ENCODE measurements around the gene ZEB1.
"Not testable (repeated sequence)": the region's sequence is repeated elsewhere in the genome, so short reads cannot be mapped to it uniquely, and the experiment has no call there.

Gene ZEB1

GRCh38 chr10:31318382-31318853, 598 bp upstream of the ZEB1 start:
- DNase-seq (ENCODE audit: low spot score), result peak; percentile 61

- peak; percentile 31 for DNase-seq (ENCODE audit: low spot score)
Measured at GRCh38 chr10:31319602-31320549, 860 bp downstream of the ZEB1 start.

- peak; percentile 40 for DNase-seq (ENCODE audit: low spot score)
Measured at GRCh38 chr10:31320550-31321211, 1.7 kb downstream of the ZEB1 start.

- DNase-seq (ENCODE audit: low spot score), result no peak
Measured at GRCh38 chr10:31321396-31321941, 2.5 kb downstream of the ZEB1 start.

DNA sequence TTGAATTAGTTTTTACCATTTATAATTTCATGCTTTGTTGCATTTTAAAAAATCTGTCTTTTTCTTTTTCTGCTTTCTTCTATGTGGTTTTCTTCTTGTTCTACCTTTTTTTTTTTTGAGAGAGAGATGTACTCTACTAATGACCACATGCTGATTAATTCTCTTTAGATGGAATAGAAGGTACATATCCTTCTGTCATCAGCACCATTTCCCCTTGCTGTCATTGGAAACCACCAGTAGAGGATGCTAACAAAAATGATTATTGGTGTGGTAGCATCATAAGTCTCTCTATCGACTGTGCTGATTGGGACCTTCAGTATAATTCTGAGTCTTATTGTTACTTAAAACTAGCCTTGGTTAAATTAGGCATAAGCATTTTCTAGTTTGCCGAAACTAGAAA, 3.6 kb downstream of the ZEB1 start:
- no peak for DNase-seq (ENCODE audit: low spot score)

DNA sequence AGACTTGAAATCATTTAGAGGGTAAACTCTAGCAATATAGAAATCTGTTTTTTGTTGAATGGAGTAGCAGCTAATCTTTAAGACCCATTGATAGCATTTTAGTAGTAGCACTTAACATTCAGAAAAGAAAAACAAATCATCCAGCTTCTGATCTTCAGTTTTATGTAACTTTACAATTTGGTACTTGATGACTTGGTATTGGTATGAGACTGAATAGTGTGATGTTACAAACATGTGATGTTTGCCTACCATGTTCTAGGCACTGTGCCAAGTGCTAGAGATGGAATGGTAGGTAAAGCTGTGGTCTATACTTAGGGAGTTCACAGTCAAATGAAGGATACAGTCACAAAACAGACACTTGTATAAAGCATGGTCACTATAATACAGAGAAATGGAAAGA, 21.3 kb downstream of the ZEB1 start:
- DNase-seq (ENCODE audit: low spot score), result no peak

DNA sequence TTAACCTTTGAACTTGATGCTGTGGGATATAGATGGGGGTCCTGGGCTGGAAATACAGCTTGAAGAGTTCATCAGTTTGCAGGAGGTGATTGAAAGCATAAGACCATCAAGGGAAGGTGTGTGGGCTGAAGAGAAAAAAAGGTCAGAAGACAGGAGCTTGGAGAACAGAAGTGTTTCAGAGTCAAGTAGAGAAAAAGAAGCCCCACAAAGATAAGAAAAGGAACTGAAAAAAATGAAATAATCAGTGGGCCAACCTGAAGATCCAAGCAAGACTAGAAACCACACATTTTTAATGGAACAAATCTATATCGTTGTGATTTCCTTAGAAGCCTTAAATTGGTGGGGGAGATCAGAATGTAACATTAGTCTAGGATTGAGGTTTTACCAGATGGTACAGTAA, 22.5 kb downstream of the ZEB1 start:
- DNase-seq (ENCODE audit: low spot score), result no peak

- no peak for DNase-seq (ENCODE audit: low spot score)
Measured at GRCh38 chr10:31343009-31343408, 24.0 kb downstream of the ZEB1 start.

GRCh38 chr10:31343551-31343950, 24.5 kb downstream of the ZEB1 start:
- no peak for DNase-seq (ENCODE audit: low spot score)

DNA sequence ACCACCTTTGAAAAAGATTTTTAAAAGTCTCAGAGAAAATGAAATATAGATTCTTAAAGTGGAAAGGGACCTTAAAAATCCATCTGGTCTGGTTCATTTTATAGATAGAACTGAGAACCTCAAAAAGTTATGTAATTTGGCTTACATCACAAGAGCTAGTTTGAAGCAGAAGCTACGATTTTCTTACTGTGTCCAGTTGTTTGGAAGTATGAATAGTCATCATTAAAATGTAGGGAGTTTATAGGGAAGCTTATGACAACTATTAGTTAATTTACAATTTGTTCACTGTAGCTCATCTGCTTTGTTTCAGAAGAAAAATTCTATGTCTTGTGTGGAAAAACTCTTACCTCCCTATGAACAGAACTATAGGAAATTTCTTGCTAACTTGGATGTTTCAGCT, 26.9 kb downstream of the ZEB1 start:
- DNase-seq (ENCODE audit: low spot score), result peak; percentile 6

GRCh38 chr10:31346953-31347352, 27.9 kb downstream of the ZEB1 start:
- no peak for DNase-seq (ENCODE audit: low spot score)

DNA sequence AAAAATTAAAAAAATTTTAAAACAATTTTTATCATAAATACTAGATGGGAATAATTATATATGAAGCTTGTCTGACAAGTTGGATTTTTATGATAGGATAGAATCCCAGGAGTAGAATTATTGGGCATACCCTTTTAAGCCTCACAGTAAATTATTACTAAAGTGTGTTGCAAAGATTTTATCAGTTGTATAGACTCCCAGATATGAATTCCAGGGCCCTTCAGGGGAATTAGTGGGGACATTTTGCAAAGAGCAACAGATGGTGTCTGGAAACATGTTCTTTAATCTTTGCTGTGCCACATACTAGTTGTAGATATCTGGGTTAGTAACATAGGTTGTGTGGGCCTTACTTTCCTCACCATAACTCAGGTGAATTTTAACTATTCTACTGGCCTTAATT, 28.7 kb downstream of the ZEB1 start:
- no peak for DNase-seq (ENCODE audit: low spot score)

DNA sequence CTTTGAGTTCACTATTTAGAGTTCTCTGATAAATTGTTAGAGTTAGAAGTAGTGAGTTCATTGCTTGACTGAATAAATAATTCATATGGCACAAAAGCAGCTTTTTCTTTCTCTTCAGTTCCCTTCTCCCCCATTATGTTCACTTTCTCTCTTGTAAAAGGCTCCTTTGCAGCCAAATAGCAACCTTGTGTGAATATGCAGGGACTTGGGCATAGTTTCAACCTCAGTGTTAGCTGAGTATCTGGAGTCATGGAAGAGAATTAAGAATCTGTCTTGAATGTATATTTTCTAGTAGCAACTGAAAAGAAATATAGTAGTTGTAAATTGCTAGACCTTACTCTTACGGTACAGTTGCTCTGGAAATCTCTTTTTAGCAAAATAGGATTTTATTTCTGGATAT, 31.9 kb downstream of the ZEB1 start:
- no peak for DNase-seq (ENCODE audit: low spot score)

- DNase-seq (ENCODE audit: low spot score), result no peak
Measured at GRCh38 chr10:31352436-31353226, 33.6 kb downstream of the ZEB1 start.

DNA sequence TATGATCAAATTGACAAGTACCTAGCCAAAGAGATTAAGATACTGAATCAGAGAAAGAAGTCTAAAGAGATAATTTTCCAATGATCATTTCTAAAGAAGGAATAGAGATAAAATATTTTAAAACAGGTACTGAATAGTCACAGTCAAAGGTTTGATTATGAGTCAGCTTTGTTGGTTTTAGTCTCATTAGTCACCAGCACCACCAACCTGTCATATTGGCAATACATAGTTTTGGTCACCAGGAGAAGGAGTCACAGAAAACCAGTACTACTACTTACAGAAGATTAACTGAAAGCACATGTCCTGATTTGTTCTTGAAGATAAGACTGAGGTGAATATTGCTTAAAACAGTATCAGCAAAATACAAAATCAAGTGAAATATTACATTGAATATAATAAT, 34.6 kb downstream of the ZEB1 start:
- peak; percentile 29 for DNase-seq (ENCODE audit: low spot score)

DNA sequence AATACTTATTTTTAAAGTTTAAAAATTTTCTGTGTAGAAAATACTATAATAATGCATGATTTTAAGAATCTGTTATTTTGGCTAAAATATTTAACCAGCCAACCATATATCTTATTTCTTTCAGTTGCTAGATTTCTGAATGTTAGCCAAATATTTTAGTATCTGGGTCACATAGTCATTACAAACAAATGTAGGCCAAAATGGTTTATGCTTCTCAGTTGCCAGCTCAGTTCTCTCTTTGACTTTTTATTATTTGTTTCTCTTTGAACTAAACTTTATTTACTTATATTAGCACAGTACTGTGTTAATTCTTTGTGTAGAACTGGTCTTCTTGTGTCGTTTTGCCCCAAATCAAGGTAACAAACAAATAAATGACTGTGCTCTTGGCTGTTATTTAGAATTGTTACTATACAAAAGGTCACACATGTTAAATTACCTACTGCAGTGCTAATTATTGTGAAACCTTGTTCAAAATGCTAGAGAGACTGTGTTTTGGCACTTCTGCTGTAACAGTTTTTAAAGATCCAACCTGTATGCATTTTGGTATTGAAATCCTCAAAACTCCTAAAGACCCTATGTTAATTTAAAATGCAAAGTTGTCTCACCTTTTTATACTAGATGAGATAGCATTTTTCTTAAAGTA, 39.8 kb downstream of the ZEB1 start:
- DNase-seq (ENCODE audit: low spot score), result peak; percentile 43

DNA sequence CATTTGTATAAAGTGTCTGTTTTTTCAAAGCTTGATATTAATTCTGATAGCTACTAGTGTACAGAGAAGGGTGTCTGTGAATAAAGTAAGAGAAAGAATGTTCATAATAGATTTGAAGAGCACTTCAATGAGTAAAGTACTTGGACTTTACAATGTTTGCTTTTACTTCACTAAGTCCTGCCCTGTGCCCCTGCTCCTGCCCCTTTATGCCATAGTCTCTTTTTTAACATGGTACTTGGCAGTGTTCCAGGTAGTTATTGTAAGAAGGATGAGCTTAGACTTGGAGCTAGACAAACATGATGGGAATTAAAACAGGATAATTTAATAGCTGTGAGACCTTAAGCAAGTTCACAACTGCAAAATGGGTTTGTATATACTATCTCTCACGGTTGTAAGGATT, 41.0 kb downstream of the ZEB1 start:
- DNase-seq (ENCODE audit: low spot score), result no peak

DNA sequence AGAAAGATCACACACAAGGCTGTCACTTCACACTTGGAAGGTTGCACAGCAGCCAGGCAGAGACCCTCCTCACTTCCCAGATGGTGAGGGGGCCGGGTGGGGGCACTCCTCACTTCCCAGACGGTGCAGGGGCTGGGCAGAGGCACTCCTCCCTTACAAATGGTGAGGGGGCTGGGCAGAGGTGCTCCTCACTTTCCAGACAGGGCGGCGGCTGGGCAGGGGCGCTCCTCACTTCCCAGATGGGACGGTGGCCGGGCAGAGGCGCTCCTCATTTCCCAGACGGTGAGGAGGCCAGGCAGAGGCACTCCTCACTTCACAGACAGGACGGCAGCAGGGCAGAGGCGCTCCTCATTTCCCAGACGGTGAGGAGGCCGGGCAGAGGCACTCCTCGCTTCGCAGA, 42.5 kb downstream of the ZEB1 start:
- DNase-seq (ENCODE audit: low spot score), result not testable (repeated sequence)

GRCh38 chr10:31362023-31362641, 43.1 kb downstream of the ZEB1 start:
- DNase-seq (ENCODE audit: low spot score), result no peak

DNA sequence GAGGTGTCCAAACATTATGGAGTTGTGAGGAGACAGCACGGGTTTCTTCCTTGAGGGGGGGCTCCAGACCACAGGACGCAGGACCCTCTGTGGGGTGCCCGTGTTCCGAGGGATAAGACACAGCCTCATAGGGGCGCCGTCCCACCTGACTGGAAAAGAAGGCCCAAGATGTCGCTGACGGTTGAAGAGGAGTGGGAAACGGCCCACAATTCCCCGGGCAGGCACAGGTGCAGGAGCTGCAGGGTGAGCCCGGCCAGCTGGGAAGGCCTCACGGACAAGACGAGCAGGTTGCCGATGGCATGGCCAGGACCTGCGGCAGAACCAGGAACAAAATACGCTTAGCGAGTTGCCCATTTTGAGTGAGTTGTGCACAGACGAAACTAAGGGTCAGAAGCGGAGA, 44.7 kb downstream of the ZEB1 start:
- DNase-seq (ENCODE audit: low spot score), result not testable (repeated sequence)

- not testable (repeated sequence) for DNase-seq (ENCODE audit: low spot score)
Measured at GRCh38 chr10:31364238-31364637, 45.2 kb downstream of the ZEB1 start.

All from AG20443 (cell line).